ENCODE measurements around the gene RNF5.
"Not testable (repeated sequence)": the region's sequence is repeated elsewhere in the genome, so short reads cannot be mapped to it uniquely, and the experiment has no call there.

The RNF5 gene

GRCh38 chr6:32182555-32182981 is 4.4 kb downstream of the RNF5 start:
- DNase-seq (ENCODE audit: low read depth, low spot score) = no peak
- Histone ChIP-seq H3K4me1 (ENCODE audit: insufficient read depth, insufficient read length) (peaks cover 5% of the 10 kb centered on the region), H3K9ac (ENCODE audit: insufficient read length, low read depth) (no peak overlapping the region), H3K36me3 (ENCODE audit: insufficient read depth, insufficient read length, low read length) (peaks cover 48% of the 10 kb centered on the region), H3K27me3 (ENCODE audit: insufficient read depth, insufficient read length) (no peaks in the 10 kb centered on the region), H3K9me3 (ENCODE audit: insufficient read depth, low read length) (no peaks in the 10 kb centered on the region), H3K4me3 (ENCODE audit: insufficient read length, low read depth) (no peak overlapping the region)
- no peak for TF ChIP-seq SUZ12 (IDR thresholded peaks at IDR 0.05; ENCODE audit: extremely low read depth, insufficient read depth, insufficient read length)
- TF ChIP-seq YY1 (IDR thresholded peaks at IDR 0.05; ENCODE audit: insufficient read depth, insufficient read length) = no peak
- TF ChIP-seq ZNF274 (IDR thresholded peaks at IDR 0.05; ENCODE audit: low read depth, low read length) = no peak

- no peak overlapping the region for H3K9ac ChIP-seq (ENCODE audit: insufficient read length, low read depth)
- H3K27me3 ChIP-seq (ENCODE audit: insufficient read depth, insufficient read length) = no peaks in the 10 kb centered on the region
- no peak for DNase-seq (ENCODE audit: low read depth, low spot score)
- TF ChIP-seq ZNF274 (IDR thresholded peaks at IDR 0.05; ENCODE audit: low read depth, low read length) (no peak), YY1 (IDR thresholded peaks at IDR 0.05; ENCODE audit: insufficient read depth, insufficient read length) (no peak), SUZ12 (IDR thresholded peaks at IDR 0.05; ENCODE audit: extremely low read depth, insufficient read depth, insufficient read length) (no peak)
- no peaks in the 10 kb centered on the region for H3K9me3 ChIP-seq (ENCODE audit: insufficient read depth, low read length)
- peaks cover 5% of the 10 kb centered on the region for H3K4me1 ChIP-seq (ENCODE audit: insufficient read depth, insufficient read length)
- H3K4me3 ChIP-seq (ENCODE audit: insufficient read length, low read depth) = no peak overlapping the region
- peaks cover 53% of the 10 kb centered on the region for H3K36me3 ChIP-seq (ENCODE audit: insufficient read depth, insufficient read length, low read length)
Measured at GRCh38 chr6:32183030-32183429, 4.8 kb downstream of the RNF5 start.

GRCh38 chr6:32183483-32184083 is 5.4 kb downstream of the RNF5 start:
- no peak overlapping the region for H3K9ac ChIP-seq (ENCODE audit: insufficient read length, low read depth)
- no peaks in the 10 kb centered on the region for H3K9me3 ChIP-seq (ENCODE audit: insufficient read depth, low read length)
- no peak overlapping the region for H3K4me3 ChIP-seq (ENCODE audit: insufficient read length, low read depth)
- peaks cover 54% of the 10 kb centered on the region for H3K36me3 ChIP-seq (ENCODE audit: insufficient read depth, insufficient read length, low read length)
- H3K27me3 ChIP-seq (ENCODE audit: insufficient read depth, insufficient read length) = no peaks in the 10 kb centered on the region
- DNase-seq (ENCODE audit: low read depth, low spot score) = no peak
- TF ChIP-seq ZNF274 (IDR thresholded peaks at IDR 0.05; ENCODE audit: low read depth, low read length) (no peak), YY1 (IDR thresholded peaks at IDR 0.05; ENCODE audit: insufficient read depth, insufficient read length) (no peak), SUZ12 (IDR thresholded peaks at IDR 0.05; ENCODE audit: extremely low read depth, insufficient read depth, insufficient read length) (no peak)
- H3K4me1 ChIP-seq (ENCODE audit: insufficient read depth, insufficient read length) = peaks cover 5% of the 10 kb centered on the region

- peaks cover 54% of the 10 kb centered on the region for H3K36me3 ChIP-seq (ENCODE audit: insufficient read depth, insufficient read length, low read length)
- no peak for DNase-seq (ENCODE audit: low read depth, low spot score)
- no peak for TF ChIP-seq YY1 (IDR thresholded peaks at IDR 0.05; ENCODE audit: insufficient read depth, insufficient read length)
- no peak for TF ChIP-seq ZNF274 (IDR thresholded peaks at IDR 0.05; ENCODE audit: low read depth, low read length)
- no peak for TF ChIP-seq SUZ12 (IDR thresholded peaks at IDR 0.05; ENCODE audit: extremely low read depth, insufficient read depth, insufficient read length)
- no peak within 1 kb of the TSS for H3K9ac ChIP-seq (ENCODE audit: insufficient read length, low read depth)
- H3K4me1 ChIP-seq (ENCODE audit: insufficient read depth, insufficient read length) = peaks cover 5% of the 10 kb centered on the region
- H3K4me3 ChIP-seq (ENCODE audit: insufficient read length, low read depth) = no peak within 1 kb of the TSS
- H3K9me3 ChIP-seq (ENCODE audit: insufficient read depth, low read length) = no peaks in the 10 kb centered on the region
- H3K27me3 ChIP-seq (ENCODE audit: insufficient read depth, insufficient read length) = no peaks in the 10 kb centered on the region
Measured at GRCh38 chr6:32184084-32184640, 6.0 kb downstream of the RNF5 start, which contains the start of gene AGER. AGER (minus strand) TSS chr6:32184253; CDS start chr6:32184222, 31 bp downstream.

GRCh38 chr6:32185681-32186131 is 7.5 kb downstream of the RNF5 start:
- not testable (repeated sequence) for DNase-seq (ENCODE audit: low read depth, low spot score); H3K9me3 ChIP-seq (ENCODE audit: insufficient read depth, low read length); H3K27me3 ChIP-seq (ENCODE audit: insufficient read depth, insufficient read length); H3K4me3 ChIP-seq (ENCODE audit: insufficient read length, low read depth); H3K9ac ChIP-seq (ENCODE audit: insufficient read length, low read depth); H3K4me1 ChIP-seq (ENCODE audit: insufficient read depth, insufficient read length)
- H3K36me3 ChIP-seq (ENCODE audit: insufficient read depth, insufficient read length, low read length) = peaks cover 47% of the 10 kb centered on the region

GRCh38 chr6:32186151-32186840 is 8.1 kb downstream of the RNF5 start:
- H3K4me3 ChIP-seq (ENCODE audit: insufficient read length, low read depth); H3K4me1 ChIP-seq (ENCODE audit: insufficient read depth, insufficient read length); H3K27me3 ChIP-seq (ENCODE audit: insufficient read depth, insufficient read length); DNase-seq (ENCODE audit: low read depth, low spot score); H3K9ac ChIP-seq (ENCODE audit: insufficient read length, low read depth); H3K9me3 ChIP-seq (ENCODE audit: insufficient read depth, low read length): not testable (repeated sequence)
- H3K36me3 ChIP-seq (ENCODE audit: insufficient read depth, insufficient read length, low read length) = peaks cover 41% of the 10 kb centered on the region

GRCh38 chr6:32187009-32187709 is 9.0 kb downstream of the RNF5 start:
- Histone ChIP-seq H3K9me3 (ENCODE audit: insufficient read depth, low read length) (no peaks in the 10 kb centered on the region), H3K4me3 (ENCODE audit: insufficient read length, low read depth) (no peak overlapping the region), H3K4me1 (ENCODE audit: insufficient read depth, insufficient read length) (peaks cover 11% of the 10 kb centered on the region), H3K36me3 (ENCODE audit: insufficient read depth, insufficient read length, low read length) (peaks cover 37% of the 10 kb centered on the region), H3K9ac (ENCODE audit: insufficient read length, low read depth) (no peak overlapping the region), H3K27me3 (ENCODE audit: insufficient read depth, insufficient read length) (no peaks in the 10 kb centered on the region)
- DNase-seq (ENCODE audit: low read depth, low spot score) = no peak
- TF ChIP-seq SUZ12 (IDR thresholded peaks at IDR 0.05; ENCODE audit: extremely low read depth, insufficient read depth, insufficient read length) (no peak), ZNF274 (IDR thresholded peaks at IDR 0.05; ENCODE audit: low read depth, low read length) (no peak), YY1 (IDR thresholded peaks at IDR 0.05; ENCODE audit: insufficient read depth, insufficient read length) (no peak)

GRCh38 chr6:32187725-32188380 is 9.6 kb downstream of the RNF5 start:
- not testable (repeated sequence) for H3K27me3 ChIP-seq (ENCODE audit: insufficient read depth, insufficient read length); DNase-seq (ENCODE audit: low read depth, low spot score); H3K4me3 ChIP-seq (ENCODE audit: insufficient read length, low read depth); H3K9ac ChIP-seq (ENCODE audit: insufficient read length, low read depth); H3K9me3 ChIP-seq (ENCODE audit: insufficient read depth, low read length)
- peaks cover 10% of the 10 kb centered on the region for H3K4me1 ChIP-seq (ENCODE audit: insufficient read depth, insufficient read length)
- H3K36me3 ChIP-seq (ENCODE audit: insufficient read depth, insufficient read length, low read length) = peaks cover 30% of the 10 kb centered on the region

Measured in NT2/D1 (cell line).